K562 (cell line): ENCODE results near the gene TENM4. TPM values are rescaled to one million over a fixed set of nuclear protein-coding genes. Genes with fewer than 3 reads are reported as not detected.

Experiments used
- ATAC-seq: fragments of 200-7000 bp; cut with Tn5 transposase; 3 replicates; pipeline ENCODE4 v1.9.1; 2020; ENCODE audit warnings: moderate library complexity
- BruUV-seq: library from RNA; stranded (reverse); fragments of 400-500 nt; replicated peaks from 2 replicates; lab custom pipeline; 2021; lab: Mats Ljungman, UMichigan
- CTCF ChIA-PET: fragments of 300-600 bp; formaldehyde crosslinking; extraction: SDS; loops from one replicate; lab custom pipeline; 2021; ENCODE audit warnings: low intra/inter-chr PET ratio; lab: Yijun Ruan, JAX
- POLR2A ChIA-PET: fragments of 300-600, 350-650 bp; sonication (Branson Sonifier 250); formaldehyde crosslinking; extraction: SDS; loops from one replicate; lab custom pipeline; 2021; ENCODE audit warnings: antibody characterized with exemption, inconsistent platforms; lab: Yijun Ruan, JAX
- DNase-seq, 4 experiments: peaks; one replicate each; pipeline versions ENCODE4 v3.0.0 to v3.0.0-alpha.2; 2011 to 2018; ENCODE audit warnings: low spot score in 3 of 4, mixed read lengths in 3 of 4; ENCODE audit errors: extremely low read depth in 1 of 4
- FAIRE-seq: peaks from 2 replicates; lab custom pipeline; 2011; peaks lifted over from hg19 to GRCh38; lab: Jason Lieb, UNC
- H2AFZ ChIP-seq: 2 replicates; pipeline ENCODE4 v1.6.0; 2011; ENCODE audit warnings: low read depth, low read length, control low read depth, inconsistent platforms
- H3K27ac ChIP-seq: fragments of 200-600 bp; 3 replicates; pipeline ENCODE4 v1.8.0; 2011; ENCODE audit warnings: low read depth, mild to moderate bottlenecking, control low read depth, inconsistent platforms, low read length, moderate library complexity, mixed read lengths; ENCODE audit errors: extremely low read depth
- H3K27me3 ChIP-seq, 2 experiments: fragments of 300-600 bp in 1 of 2; 2 replicates in 1 of 2; 3 replicates in 1 of 2; pipeline versions ENCODE4 v1.6.0 to v1.8.0; 2011; ENCODE audit warnings: inconsistent platforms in 2 of 2, low read length in 2 of 2, mild to moderate bottlenecking in 1 of 2, mixed read lengths in 1 of 2, moderate library complexity in 1 of 2; ENCODE audit not compliant: control insufficient read depth in 2 of 2, insufficient read depth in 2 of 2
- H3K36me3 ChIP-seq: fragments of 300-600 bp; 3 replicates; pipeline ENCODE4 v1.8.0; 2011; ENCODE audit warnings: mild to moderate bottlenecking, low read length, inconsistent platforms; ENCODE audit not compliant: control insufficient read depth, insufficient read depth
- H3K4me1 ChIP-seq, 2 experiments: fragments of 200-600 bp in 1 of 2; replicated peaks in 1 of 2; 2 replicates in 1 of 2; 3 replicates in 1 of 2; pipeline versions ENCODE4 v1.5.1 to v1.8.0; 2011; ENCODE audit warnings: inconsistent platforms in 2 of 2, low read length in 2 of 2, mild to moderate bottlenecking in 1 of 2, mixed read lengths in 1 of 2, moderate library complexity in 1 of 2; ENCODE audit not compliant: control insufficient read depth in 2 of 2, insufficient read depth in 2 of 2
- H3K4me2 ChIP-seq: 2 replicates; pipeline ENCODE4 v1.6.1; 2011; ENCODE audit warnings: low read length, control low read depth, inconsistent platforms, mixed read lengths; ENCODE audit not compliant: insufficient read depth
- H3K4me3 ChIP-seq: fragments of 200-600 bp; sonication (generic), shearing (Covaris generic); 2 replicates; pipeline ENCODE4 v1.5.1; 2016; ENCODE audit warnings: control low read depth, inconsistent platforms
- H3K79me2 ChIP-seq: fragments of 200-600 bp; 3 replicates; pipeline ENCODE4 v1.8.0; 2011; ENCODE audit warnings: low read length, inconsistent platforms; ENCODE audit not compliant: control insufficient read depth, insufficient read depth
- H3K9ac ChIP-seq, 2 experiments: 2 replicates each; pipeline versions ENCODE4 v1.6.0 to v1.6.1; 2011; ENCODE audit warnings: low read depth in 2 of 2, low read length in 2 of 2, control low read depth in 1 of 2, inconsistent platforms in 1 of 2, mild to moderate bottlenecking in 1 of 2, mixed read lengths in 1 of 2; ENCODE audit not compliant: insufficient read depth in 1 of 2
- H3K9me1 ChIP-seq: one replicate; pipeline ENCODE4 v1.6.0; 2011; ENCODE audit warnings: inconsistent platforms, mild to moderate bottlenecking, low read length, moderate library complexity; ENCODE audit not compliant: control insufficient read depth, insufficient read depth
- H3K9me3 ChIP-seq: replicated peaks from 2 replicates; pipeline ENCODE4 v1.5.1; 2011; ENCODE audit warnings: low read depth, low read length, inconsistent platforms; ENCODE audit not compliant: control insufficient read depth, insufficient read depth
- H4K20me1 ChIP-seq: replicated peaks from 2 replicates; pipeline ENCODE4 v1.6.1; 2011; ENCODE audit warnings: low read length, inconsistent platforms, mixed read lengths; ENCODE audit not compliant: control insufficient read depth, insufficient read depth
- CBX8 ChIP-seq: fragments of 200-600 bp; sonication (generic); IDR thresholded peaks from 2 replicates; pipeline ENCODE4 v1.6.1; 2012; ENCODE audit warnings: borderline replicate concordance, mixed run types, low read depth, mild to moderate bottlenecking, moderate library complexity, mixed read lengths, low read length, control low read depth, inconsistent platforms; ENCODE audit not compliant: poor library complexity, severe bottlenecking; ENCODE audit errors: extremely low read depth
- ELF1 ChIP-seq: fragments of 200-800 bp; sonication (Bioruptor generic); IDR thresholded peaks from 2 replicates; pipeline ENCODE4 v1.6.1; 2016; ENCODE audit warnings: missing genetic modification characterization, missing compliant biosample characterization
- EP400 ChIP-seq: fragments of 450-650 bp; IDR thresholded peaks from 2 replicates; pipeline ENCODE4 v1.6.1; 2017; ENCODE audit warnings: antibody characterized with exemption, mild to moderate bottlenecking, moderate library complexity
- KAT8 ChIP-seq: fragments of 450-650 bp; IDR thresholded peaks from 2 replicates; pipeline ENCODE4 v1.6.1; 2016; ENCODE audit warnings: low read depth, mild to moderate bottlenecking
- NR2F6 ChIP-seq: fragments of 450-650 bp; formaldehyde crosslinking; IDR thresholded peaks from 2 replicates; pipeline ENCODE4 v1.4.0; 2020; ENCODE audit warnings: mild to moderate bottlenecking
- POU5F1 ChIP-seq: fragments of 150-350 bp; IDR thresholded peaks from 2 replicates; pipeline ENCODE4 v1.6.1; 2014; ENCODE audit warnings: borderline replicate concordance, low read length, low read depth, mild to moderate bottlenecking; ENCODE audit not compliant: partially characterized antibody
- PTTG1 ChIP-seq: fragments of 450-650 bp; IDR thresholded peaks from 2 replicates; pipeline ENCODE4 v1.6.1; 2016; ENCODE audit warnings: low read depth, mild to moderate bottlenecking, missing genetic modification characterization, missing compliant biosample characterization
- SMARCA5 ChIP-seq: fragments of 450-650 bp; IDR thresholded peaks from 2 replicates; pipeline ENCODE4 v1.6.1; 2016
- TGIF2 ChIP-seq: sonication (generic); formaldehyde crosslinking; IDR thresholded peaks from 2 replicates; pipeline ENCODE4 v1.8.1; 2022; ENCODE audit warnings: mild to moderate bottlenecking, missing genetic modification reagents, moderate library complexity
- ZKSCAN1 ChIP-seq: fragments of 150-350 bp; IDR thresholded peaks from 2 replicates; pipeline ENCODE4 v1.6.1; 2016; ENCODE audit warnings: low read depth, low read length
- ZNF121 ChIP-seq: sonication (generic); formaldehyde crosslinking; conservative IDR thresholded peaks from 2 replicates; pipeline ENCODE4 v1.8.0; 2022; ENCODE audit warnings: missing genetic modification reagents
- ZNF311 ChIP-seq: fragments of 250-450 bp; sonication (Bioruptor Pico); IDR thresholded peaks from 2 replicates; pipeline ENCODE4 v1.4.0; 2020; ENCODE audit warnings: mild to moderate bottlenecking, moderate library complexity
- ZNF551 ChIP-seq: fragments of 250-450 bp; sonication (Bioruptor Pico); IDR thresholded peaks from 2 replicates; pipeline ENCODE4 v1.5.0; 2021; ENCODE audit warnings: mild to moderate bottlenecking, moderate library complexity
- ZNF695 ChIP-seq: fragments of 450-650 bp; formaldehyde crosslinking; IDR thresholded peaks from 2 replicates; pipeline ENCODE4 v1.4.0; 2020; ENCODE audit warnings: mild to moderate bottlenecking, moderate library complexity
- WGBS: fragments of 100-300 bp; shearing (Covaris generic); methylation state at CpG from one replicate; pipeline ENCODE4 v1.1.6; 2016; ENCODE audit warnings: low coverage, mixed read lengths; ENCODE audit not compliant: insufficient coverage; ENCODE audit errors: missing lambda C conversion rate; 5-methylcytosine and 5-hydroxymethylcytosine counted together
- in situ Hi-C: fragments of 300-500 bp; cut with MboI; formaldehyde crosslinking; loops from 4 replicates; pipeline ENCODE4 v1.15.0; 2018; ENCODE audit warnings: inconsistent platforms, mixed read lengths
- intact Hi-C: fragments of 100-400 bp; cut with micrococcal nuclease; formaldehyde crosslinking; loops from 2 replicates; pipeline ENCODE4 v1.14.2; 2022
- polyA plus RNA-seq, 8 experiments: library from polyadenylated mRNA; depleted of rRNA in 4 of 8; stranded (reverse) in 5 of 8; unstranded in 3 of 8; fragments of >200 nt; fragmentation: Nextera tagmentation in 2 of 8; fragmentation: Illumina TruSeq in 1 of 8; extraction: Ambion mirVana in 2 of 8; extraction: Trizol in 1 of 8; gene quantifications; 2 replicates each; pipeline versions ENCODE4 v1.2.1 to v1.2.3, GENCODE V29; 2011 to 2014; ENCODE audit warnings: inconsistent platforms in 1 of 8, missing spikeins in 1 of 8
- total RNA-seq, 7 experiments: library from RNA; depleted of rRNA in 6 of 7; stranded (reverse); fragments of >200 nt in 6 of 7; fragmentation: Illumina TruSeq in 2 of 7; extraction: Trizol in 2 of 7; gene quantifications; 2 replicates each; pipeline versions ENCODE4 v1.2.1 to v1.2.3, GENCODE V29; 2011 to 2021; ENCODE audit warnings: low replicate concordance in 1 of 7
- TF ChIP-seq, protein P1 (sequence below): sonication (generic); formaldehyde crosslinking; IDR thresholded peaks from 2 replicates; pipeline ENCODE4 v1.5.0; 2020; ENCODE audit warnings: missing genetic modification reagents
- TF ChIP-seq, protein P2 (sequence below), 3 experiments: IDR thresholded peaks in 2 of 3; conservative IDR thresholded peaks in 1 of 3; 2 replicates each; pipeline ENCODE4 v1.5.1; 2011 to 2012; ENCODE audit warnings: low read length in 3 of 3, mild to moderate bottlenecking in 3 of 3, control low read depth in 2 of 3, improper control_type of control experiment in 1 of 3, inconsistent platforms in 1 of 3, low read depth in 1 of 3, mixed read lengths in 1 of 3, moderate library complexity in 1 of 3; ENCODE audit not compliant: insufficient read depth in 2 of 3

TENM4 gene
- total and polyA plus RNA-seq, 9 of the 15 experiments (the other 6 are each of a cell fraction or from before 2014, with no cell fraction given): 0.16 TPM; not detected in 8

- no peak overlapping the region for H3K4me3 ChIP-seq
- H3K9me3 ChIP-seq: no peaks in the 10 kb centered on the region
- POLR2A ChIA-PET: no interaction called here
- 4% methylated on average over 4 of the region's 4 CpGs for WGBS
- no TSS peak for BruUV-seq
- H3K27ac ChIP-seq: no peak overlapping the region
- intact Hi-C loops (no loop called here), in situ Hi-C loops (no loop called here)
- CTCF ChIA-PET: no interaction called here
- H3K9me1 ChIP-seq: no peaks in the 10 kb centered on the region
- no peak overlapping the region for H3K9ac ChIP-seq
- no peaks in the 10 kb centered on the region for H4K20me1 ChIP-seq
- DNase-seq: no peak
- FAIRE-seq: no peak
- no peaks in the 10 kb centered on the region for H3K36me3 ChIP-seq
- H3K79me2 ChIP-seq: no peaks in the 10 kb centered on the region
- H2AFZ ChIP-seq: no peak overlapping the region
- H3K27me3 ChIP-seq: no peaks in the 10 kb centered on the region
- TF ChIP-seq TGIF2 (CRISPR knock-in tag) (no peak), SMARCA5 (no peak), ZNF695 (CRISPR knock-in tag) (no peak), EP400 (no peak), CBX8 (no peak), POU5F1 (no peak), ZNF311 (CRISPR knock-in tag) (no peak), ZNF551 (CRISPR knock-in tag) (no peak), NR2F6 (no peak), ELF1 (tag) (no peak), PTTG1 (tag) (no peak), ZKSCAN1 (no peak), ZNF121 (CRISPR knock-in tag) (no peak), KAT8 (no peak)
- TF ChIP-seq, protein P1, sequence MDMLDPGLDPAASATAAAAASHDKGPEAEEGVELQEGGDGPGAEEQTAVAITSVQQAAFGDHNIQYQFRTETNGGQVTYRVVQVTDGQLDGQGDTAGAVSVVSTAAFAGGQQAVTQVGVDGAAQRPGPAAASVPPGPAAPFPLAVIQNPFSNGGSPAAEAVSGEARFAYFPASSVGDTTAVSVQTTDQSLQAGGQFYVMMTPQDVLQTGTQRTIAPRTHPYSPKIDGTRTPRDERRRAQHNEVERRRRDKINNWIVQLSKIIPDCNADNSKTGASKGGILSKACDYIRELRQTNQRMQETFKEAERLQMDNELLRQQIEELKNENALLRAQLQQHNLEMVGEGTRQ (CRISPR knock-in tag): no peak
- TF ChIP-seq, protein P2, sequence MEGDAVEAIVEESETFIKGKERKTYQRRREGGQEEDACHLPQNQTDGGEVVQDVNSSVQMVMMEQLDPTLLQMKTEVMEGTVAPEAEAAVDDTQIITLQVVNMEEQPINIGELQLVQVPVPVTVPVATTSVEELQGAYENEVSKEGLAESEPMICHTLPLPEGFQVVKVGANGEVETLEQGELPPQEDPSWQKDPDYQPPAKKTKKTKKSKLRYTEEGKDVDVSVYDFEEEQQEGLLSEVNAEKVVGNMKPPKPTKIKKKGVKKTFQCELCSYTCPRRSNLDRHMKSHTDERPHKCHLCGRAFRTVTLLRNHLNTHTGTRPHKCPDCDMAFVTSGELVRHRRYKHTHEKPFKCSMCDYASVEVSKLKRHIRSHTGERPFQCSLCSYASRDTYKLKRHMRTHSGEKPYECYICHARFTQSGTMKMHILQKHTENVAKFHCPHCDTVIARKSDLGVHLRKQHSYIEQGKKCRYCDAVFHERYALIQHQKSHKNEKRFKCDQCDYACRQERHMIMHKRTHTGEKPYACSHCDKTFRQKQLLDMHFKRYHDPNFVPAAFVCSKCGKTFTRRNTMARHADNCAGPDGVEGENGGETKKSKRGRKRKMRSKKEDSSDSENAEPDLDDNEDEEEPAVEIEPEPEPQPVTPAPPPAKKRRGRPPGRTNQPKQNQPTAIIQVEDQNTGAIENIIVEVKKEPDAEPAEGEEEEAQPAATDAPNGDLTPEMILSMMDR (IDR thresholded peaks at IDR 0.05 in 2 of 3, conservative IDR thresholded peaks at IDR 0.05 in 1 of 3; ENCODE audit: insufficient read depth in 2 of 3, low read depth in 1 of 3, low read length in 3 of 3): no peak
- H3K4me1 ChIP-seq: 0 out of 5 replicates have a peak, but pooled peaks cover 0 to 5% of the 10 kb centered on the region in 2 experiments
- ATAC-seq: no peak
- H3K4me2 ChIP-seq: no peak overlapping the region
Measured at GRCh38 chr11:79313530-79313913, 127.3 kb downstream of the TENM4 start.
